Stimulated activated CD8-positive, alpha-beta memory T cell treated with anti-CD3 and anti-CD28 coated beads, Interleukin-12 subunit alpha, Interleukin-12 subunit beta, amount 100 ng/mL, for 4 hours (primary cell): ENCODE data around the gene DUSP3.

Experiments
- DNase-seq: peaks from one replicate; pipeline ENCODE4 v3.0.0-alpha.2; 2020; ENCODE audit warnings: low read depth

Gene DUSP3

GRCh38 chr17:43768382-43768781 lies 10.4 kb downstream of the DUSP3 start:
- no peak for DNase-seq

- DNase-seq = no peak
Observed at GRCh38 chr17:43767713-43768059, 11.1 kb downstream of the DUSP3 start.

DNA sequence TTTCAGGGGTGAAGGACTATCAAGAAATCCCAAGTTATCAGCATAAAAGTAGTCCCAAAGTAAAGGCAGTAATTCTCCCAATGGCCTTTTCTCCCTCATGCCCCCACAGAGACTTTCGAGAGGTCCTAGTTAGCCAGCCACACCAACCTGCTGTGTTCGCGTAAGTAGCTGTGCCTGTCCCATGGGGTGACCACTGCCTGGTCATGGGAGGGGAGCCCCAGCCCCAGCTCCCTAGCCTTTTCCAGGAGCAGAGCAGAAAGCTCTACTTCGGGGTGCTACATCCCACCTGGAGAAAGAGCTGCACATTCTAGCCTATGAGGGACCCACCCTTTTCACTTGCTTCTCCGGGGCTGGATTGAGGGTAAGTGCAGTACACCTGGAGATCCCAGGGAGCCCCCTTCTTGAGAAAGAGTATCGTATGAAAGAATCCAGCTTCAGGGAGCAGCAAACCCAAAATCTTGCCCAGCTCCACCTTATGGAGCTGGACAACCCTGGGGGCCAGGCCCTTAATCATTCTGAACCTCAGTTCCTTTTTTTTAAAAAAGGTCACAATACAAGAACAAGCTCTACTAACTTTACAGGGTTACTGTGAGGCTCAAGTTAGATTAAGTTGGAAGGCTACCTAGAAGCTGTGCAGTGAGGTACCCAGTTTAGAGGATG lies 11.6 kb downstream of the DUSP3 start:
- no peak for DNase-seq

GRCh38 chr17:43766413-43767052 lies 12.2 kb downstream of the DUSP3 start:
- DNase-seq = no peak

- peak; percentile 69 for DNase-seq
Observed at GRCh38 chr17:43760254-43760852, 18.4 kb downstream of the DUSP3 start.

DNA sequence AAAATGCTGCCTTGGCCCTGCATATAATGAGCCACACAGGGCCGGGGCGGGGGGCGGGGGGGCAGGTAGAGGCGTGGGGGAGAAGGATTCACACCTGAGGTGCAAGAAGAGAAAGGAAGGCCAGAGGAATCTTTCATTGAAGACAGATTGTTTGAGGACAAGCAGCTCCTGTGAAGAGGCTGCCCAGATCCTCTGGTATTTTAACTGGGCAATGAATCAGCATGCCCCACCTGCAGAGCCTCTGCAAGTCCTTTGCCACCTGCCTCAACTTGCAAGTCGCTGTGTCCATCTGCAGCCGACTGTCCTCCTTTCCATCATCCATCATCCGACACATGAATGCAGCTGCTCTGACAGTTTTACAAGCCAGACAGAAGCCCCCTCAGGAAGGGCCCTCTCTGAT lies 18.9 kb downstream of the DUSP3 start:
- DNase-seq = no peak

DNA sequence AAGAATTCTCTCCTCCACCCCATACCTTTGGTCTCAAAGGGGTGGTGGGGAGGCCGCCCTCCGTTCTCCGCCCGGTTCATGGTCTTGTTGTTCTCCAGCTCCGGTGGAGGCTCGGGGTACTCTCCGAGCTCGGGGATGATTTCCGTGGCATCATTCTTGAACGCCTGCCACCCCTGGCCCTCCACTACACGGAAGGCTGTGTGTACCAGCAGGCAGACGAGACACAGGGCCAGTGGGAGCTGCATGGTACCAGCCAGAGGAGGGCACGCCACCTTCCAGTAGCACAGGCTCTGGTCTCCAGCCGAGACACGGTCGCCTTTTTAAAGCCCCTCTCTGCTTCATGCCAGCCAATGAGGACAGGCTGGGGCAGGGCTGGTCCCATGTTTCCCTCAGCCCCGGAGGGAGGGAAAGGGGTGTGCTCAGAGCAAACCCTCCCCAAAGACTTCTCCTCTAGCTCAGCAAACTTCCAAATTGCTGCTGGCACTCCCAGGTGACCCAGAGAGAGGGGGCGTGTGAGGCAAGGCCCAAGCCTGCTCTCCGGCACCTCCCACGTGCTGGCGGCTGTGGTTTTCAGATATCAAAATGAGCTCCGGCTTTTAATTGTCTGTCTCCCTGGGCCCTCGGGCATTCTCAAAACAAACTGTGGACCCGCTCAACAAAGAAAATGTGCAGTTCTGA lies 20.1 kb downstream of the DUSP3 start, which contains the start of gene SOST:
Gene SOST, minus strand, starts transcription at position 295 of the 678 bp plus-strand sequence. Its CDS starts 50 bp downstream, at position 245.
- no peak for DNase-seq

GRCh38 chr17:43758086-43758485 lies 20.7 kb downstream of the DUSP3 start:
- no peak for DNase-seq

GRCh38 chr17:43757171-43757660 lies 21.6 kb downstream of the DUSP3 start:
- DNase-seq = no peak

GRCh38 chr17:43756201-43756600 lies 22.6 kb downstream of the DUSP3 start:
- DNase-seq = no peak

DNA sequence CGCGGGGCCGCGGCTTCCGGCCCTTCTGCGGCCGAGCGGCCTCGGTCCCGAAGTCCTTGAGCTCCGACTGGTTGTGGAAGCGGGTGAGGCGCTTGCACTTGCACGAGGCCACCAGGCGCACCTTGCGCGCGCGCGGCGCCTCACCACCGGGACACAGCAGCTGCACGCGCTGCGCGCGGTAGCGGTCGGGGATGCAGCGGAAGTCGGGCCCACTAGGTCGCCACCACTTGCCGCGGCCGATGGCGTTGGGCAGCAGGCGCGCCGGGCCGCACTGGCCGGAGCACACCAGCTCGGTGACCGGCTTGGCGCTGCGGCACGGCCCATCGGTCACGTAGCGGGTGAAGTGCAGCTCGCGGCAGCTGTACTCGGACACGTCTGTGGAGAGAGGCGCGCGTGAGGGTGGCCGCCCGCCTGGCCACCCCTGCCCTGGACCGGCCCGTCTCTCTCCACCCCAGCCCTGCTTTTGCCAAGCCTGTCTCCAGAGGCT lies 23.3 kb downstream of the DUSP3 start:
- no peak for DNase-seq

- no peak for DNase-seq
Observed at GRCh38 chr17:43754947-43755346, 23.8 kb downstream of the DUSP3 start.

DNA sequence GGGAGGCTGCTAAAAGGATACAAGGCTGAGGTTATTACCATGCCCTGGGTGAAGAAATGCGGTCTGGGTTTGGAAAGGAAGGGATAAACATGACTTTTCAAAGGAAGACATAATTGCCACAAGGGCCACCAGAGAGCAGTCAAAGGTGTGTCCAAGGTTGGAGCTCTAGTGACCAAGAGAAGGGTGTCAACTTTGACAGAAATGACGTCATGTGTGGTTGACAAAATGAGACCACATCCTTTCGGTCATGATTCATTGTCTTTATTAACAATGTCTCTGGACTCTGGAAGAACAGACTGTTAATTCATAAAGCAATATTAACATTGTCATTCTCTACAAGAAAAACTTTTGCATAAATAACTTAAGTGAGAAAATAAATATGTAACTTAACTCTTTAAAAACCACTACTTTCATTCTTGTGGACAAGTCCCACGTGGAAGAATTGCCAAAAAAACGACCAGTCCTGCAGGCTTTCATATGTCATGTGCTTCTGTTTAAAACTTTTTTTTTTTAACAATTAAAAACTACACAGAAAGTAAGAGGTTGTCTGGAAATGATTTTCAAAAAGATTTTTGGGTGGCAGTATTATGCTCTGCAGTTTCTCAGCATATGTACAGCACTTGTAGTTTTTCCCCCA lies 25.2 kb downstream of the DUSP3 start:
- DNase-seq = no peak

GRCh38 chr17:43750153-43750552 lies 28.6 kb downstream of the DUSP3 start:
- DNase-seq = no peak

DNA sequence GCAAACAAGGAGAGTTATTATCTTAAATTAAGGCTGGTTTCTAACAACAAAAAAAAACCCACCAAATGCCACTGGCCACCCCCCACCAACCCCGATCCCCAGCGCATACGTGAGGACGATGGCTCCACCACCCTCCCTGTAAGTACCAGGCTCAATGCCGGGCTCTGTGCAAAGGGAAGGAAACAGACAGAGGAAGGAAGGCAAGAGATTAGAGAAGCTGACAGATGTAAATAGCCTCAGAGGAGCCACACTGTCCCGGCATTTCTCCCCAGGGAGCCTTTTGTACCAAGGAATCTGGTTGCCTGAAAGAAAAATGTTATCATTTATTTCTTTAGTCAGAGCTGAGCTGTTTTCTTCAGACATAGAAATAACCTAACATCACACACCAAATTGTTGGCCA lies 33.2 kb downstream of the DUSP3 start:
- no peak for DNase-seq

- DNase-seq = no peak
Observed at GRCh38 chr17:43741636-43742035, 37.1 kb downstream of the DUSP3 start.

GRCh38 chr17:43740541-43740940 lies 38.2 kb downstream of the DUSP3 start:
- DNase-seq = no peak

GRCh38 chr17:43737722-43738121 lies 41.1 kb downstream of the DUSP3 start:
- no peak for DNase-seq

- DNase-seq = no peak
Observed at GRCh38 chr17:43736389-43736788, 42.4 kb downstream of the DUSP3 start.

DNA sequence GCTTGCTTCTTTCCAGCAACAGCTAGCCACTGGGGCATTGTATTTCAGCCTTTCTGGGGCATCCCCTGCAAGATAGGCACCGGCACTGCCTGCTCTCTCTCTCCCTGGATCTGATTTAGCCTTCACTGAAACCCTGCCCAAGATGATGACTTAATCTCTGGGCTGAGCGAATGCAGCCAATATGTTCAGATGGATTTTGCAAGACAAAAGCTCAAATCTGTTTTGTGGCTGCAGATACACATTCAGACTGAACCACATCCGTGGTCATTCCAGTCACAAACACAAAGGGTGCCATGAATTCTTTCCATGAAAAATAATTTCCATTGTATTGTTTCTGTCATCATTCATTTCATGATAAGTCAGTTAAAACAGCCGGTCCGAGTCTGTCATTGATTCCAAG lies 44.4 kb downstream of the DUSP3 start:
- no peak for DNase-seq

GRCh38 chr17:43733956-43734355 lies 44.8 kb downstream of the DUSP3 start:
- no peak for DNase-seq

- no peak for DNase-seq
Observed at GRCh38 chr17:43732958-43733357, 45.8 kb downstream of the DUSP3 start.
